IPS-18a (cell line): ENCODE measurements around the gene NR3C2.

ENCODE experiments used
- H3K27ac ChIP-seq: one replicate; pipeline ENCODE4 v1.5.1; 2013; ENCODE audit warnings: low read length
- H3K27me3 ChIP-seq: one replicate; pipeline ENCODE4 v1.6.1; 2013; ENCODE audit warnings: mild to moderate bottlenecking, low read length; ENCODE audit not compliant: control insufficient read depth, insufficient read depth
- H3K36me3 ChIP-seq: one replicate; pipeline ENCODE4 v1.6.1; 2013; ENCODE audit warnings: low read depth, low read length; ENCODE audit not compliant: control insufficient read depth
- H3K4me1 ChIP-seq: one replicate; pipeline ENCODE4 v1.6.1; 2013; ENCODE audit warnings: low read depth, low read length; ENCODE audit not compliant: control insufficient read depth
- H3K4me3 ChIP-seq: one replicate; pipeline ENCODE4 v1.5.1; 2013; ENCODE audit warnings: low read length
- H3K9ac ChIP-seq: one replicate; pipeline ENCODE4 v1.6.1; 2013; ENCODE audit warnings: mild to moderate bottlenecking, low read length, moderate library complexity
- H3K9me3 ChIP-seq: one replicate; pipeline ENCODE4 v1.6.1; 2013; ENCODE audit warnings: low read depth, low read length; ENCODE audit not compliant: control insufficient read depth

Gene NR3C2

DNA sequence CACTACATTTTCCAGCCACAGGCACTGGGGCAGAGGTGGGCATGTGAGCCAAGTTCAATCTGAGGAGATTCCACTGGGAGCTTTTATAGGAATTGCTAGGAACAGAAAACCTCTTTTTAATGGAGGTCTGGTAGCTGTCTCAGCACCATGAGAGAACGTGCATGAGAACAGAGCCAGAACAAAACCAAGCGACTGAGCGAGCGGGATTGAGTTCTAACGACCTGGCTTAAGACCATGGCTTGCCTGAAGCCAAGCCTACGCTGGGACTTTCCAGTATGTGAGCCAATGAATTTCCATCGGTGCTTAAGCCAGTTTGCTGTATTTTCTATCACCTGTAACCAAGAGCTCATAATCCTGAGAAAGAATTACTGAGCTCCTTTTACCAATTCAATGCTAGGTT lies 183.7 kb downstream of the NR3C2 start:
- no peaks in the 10 kb centered on the region for H3K27me3 ChIP-seq
- no peak overlapping the region for H3K4me3 ChIP-seq
- no peaks in the 10 kb centered on the region for H3K4me1 ChIP-seq
- H3K9ac ChIP-seq, result no peak overlapping the region
- H3K9me3 ChIP-seq, result no peaks in the 10 kb centered on the region
- H3K36me3 ChIP-seq, result no peaks in the 10 kb centered on the region
- no peak overlapping the region for H3K27ac ChIP-seq

GRCh38 chr4:148255344-148255720 lies 186.9 kb downstream of the NR3C2 start:
- Histone ChIP-seq H3K36me3 (no peaks in the 10 kb centered on the region), H3K9me3 (no peaks in the 10 kb centered on the region), H3K4me3 (no peak overlapping the region), H3K27ac (no peak overlapping the region), H3K9ac (no peak overlapping the region), H3K4me1 (no peaks in the 10 kb centered on the region), H3K27me3 (no peaks in the 10 kb centered on the region)

DNA sequence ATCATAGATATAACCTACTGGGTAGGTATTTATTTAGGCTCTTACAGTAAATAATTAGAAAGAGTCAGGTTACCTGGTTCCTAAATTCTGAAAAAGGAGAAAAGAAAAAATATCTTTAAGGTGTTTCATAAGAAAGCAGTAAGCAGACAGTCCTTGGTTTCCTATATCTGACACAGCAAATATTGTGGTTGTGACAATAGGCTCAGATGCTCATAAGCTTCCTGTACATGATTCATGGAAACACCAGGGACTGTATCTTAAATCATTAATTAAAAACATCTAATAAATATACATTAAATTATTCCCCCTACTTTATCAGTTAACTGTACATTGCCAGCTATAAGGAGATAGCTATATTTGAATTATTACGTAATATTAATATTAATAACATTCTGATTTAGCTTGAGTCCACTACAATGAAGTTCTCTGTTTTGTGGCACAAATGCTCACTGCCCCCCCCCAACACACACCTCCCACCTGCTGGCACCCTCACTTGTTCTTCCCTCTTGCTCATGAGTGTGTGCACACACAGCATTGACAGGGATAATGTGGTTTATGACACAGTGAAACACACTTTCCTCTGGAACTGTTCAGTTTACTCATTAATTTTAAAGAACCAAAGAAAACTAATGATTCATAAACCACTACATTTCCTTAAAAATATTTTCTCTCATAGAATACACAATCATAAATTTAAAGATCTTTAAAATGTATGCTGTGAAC lies 187.4 kb downstream of the NR3C2 start:
- Histone ChIP-seq H3K4me1 (no peaks in the 10 kb centered on the region), H3K27me3 (no peaks in the 10 kb centered on the region), H3K36me3 (no peaks in the 10 kb centered on the region), H3K9me3 (no peaks in the 10 kb centered on the region), H3K4me3 (no peak overlapping the region), H3K27ac (no peak overlapping the region), H3K9ac (no peak overlapping the region)

GRCh38 chr4:148253768-148254167 lies 188.4 kb downstream of the NR3C2 start:
- Histone ChIP-seq H3K9ac (no peak overlapping the region), H3K4me3 (no peak overlapping the region), H3K27me3 (no peaks in the 10 kb centered on the region), H3K9me3 (no peaks in the 10 kb centered on the region), H3K27ac (no peak overlapping the region), H3K36me3 (no peaks in the 10 kb centered on the region), H3K4me1 (peaks cover 3% of the 10 kb centered on the region)

GRCh38 chr4:148248824-148249223 lies 193.4 kb downstream of the NR3C2 start:
- Histone ChIP-seq H3K9ac (no peak overlapping the region), H3K27me3 (no peaks in the 10 kb centered on the region), H3K36me3 (no peaks in the 10 kb centered on the region), H3K4me1 (peaks cover 3% of the 10 kb centered on the region), H3K9me3 (no peaks in the 10 kb centered on the region), H3K27ac (no peak overlapping the region), H3K4me3 (no peak overlapping the region)

- no peaks in the 10 kb centered on the region for H3K27me3 ChIP-seq
- H3K9me3 ChIP-seq, result no peaks in the 10 kb centered on the region
- H3K4me1 ChIP-seq, result peaks cover 3% of the 10 kb centered on the region
- no peaks in the 10 kb centered on the region for H3K36me3 ChIP-seq
- no peak overlapping the region for H3K27ac ChIP-seq
- no peak overlapping the region for H3K4me3 ChIP-seq
- no peak overlapping the region for H3K9ac ChIP-seq
Observed at GRCh38 chr4:148245015-148245414, 197.2 kb downstream of the NR3C2 start.

DNA sequence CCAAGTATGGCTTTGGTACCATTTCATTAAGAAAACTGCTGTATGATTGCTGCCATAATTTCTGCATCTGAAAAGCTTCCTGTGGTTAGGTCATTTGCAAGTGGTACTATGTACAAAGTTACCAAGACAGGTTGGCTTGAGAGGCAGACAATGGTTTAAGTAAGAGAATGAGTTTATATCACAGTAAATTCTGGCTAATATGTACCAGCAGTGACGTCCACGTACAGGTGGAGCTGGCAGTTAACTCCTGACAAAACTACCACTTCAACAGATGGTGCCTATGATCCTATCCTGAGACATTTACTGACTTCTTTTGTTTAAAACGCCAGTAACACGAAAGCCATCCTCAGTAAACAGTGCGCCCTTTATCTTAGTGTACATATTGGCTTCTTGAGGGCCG lies 198.4 kb downstream of the NR3C2 start:
- no peaks in the 10 kb centered on the region for H3K4me1 ChIP-seq

DNA sequence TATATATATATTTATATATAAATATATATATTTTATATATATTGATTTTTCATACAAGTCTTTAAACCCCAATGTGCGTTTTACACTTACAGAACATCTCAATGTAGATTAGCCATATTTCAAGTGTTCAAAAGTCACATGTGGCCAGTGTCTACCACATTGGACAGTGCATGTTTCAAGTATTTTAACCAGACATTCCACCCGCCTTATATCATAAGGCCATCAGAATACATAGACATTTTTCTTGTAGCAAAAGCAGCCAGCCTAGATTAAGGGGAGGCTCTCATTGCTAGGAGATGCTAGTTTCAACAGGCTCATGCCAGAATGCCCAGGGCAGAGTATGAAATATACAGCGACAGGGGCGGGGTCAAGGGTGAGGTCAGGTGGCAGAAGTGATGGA lies 202.0 kb downstream of the NR3C2 start:
- Histone ChIP-seq H3K27me3 (no peaks in the 10 kb centered on the region), H3K4me3 (no peak overlapping the region), H3K9me3 (no peaks in the 10 kb centered on the region), H3K4me1 (no peaks in the 10 kb centered on the region), H3K36me3 (no peaks in the 10 kb centered on the region), H3K9ac (no peak overlapping the region), H3K27ac (no peak overlapping the region)

More for the DNA sequence above, 198.4 kb downstream of the NR3C2 start:
- H3K9me3 ChIP-seq, result no peaks in the 10 kb centered on the region
- no peak overlapping the region for H3K27ac ChIP-seq
- H3K4me3 ChIP-seq, result no peak overlapping the region
- no peak overlapping the region for H3K9ac ChIP-seq
- no peaks in the 10 kb centered on the region for H3K27me3 ChIP-seq
- H3K36me3 ChIP-seq, result no peaks in the 10 kb centered on the region

- Histone ChIP-seq H3K4me1 (no peaks in the 10 kb centered on the region), H3K9me3 (no peaks in the 10 kb centered on the region), H3K4me3 (no peak overlapping the region), H3K36me3 (no peaks in the 10 kb centered on the region), H3K27me3 (no peaks in the 10 kb centered on the region), H3K27ac (no peak overlapping the region), H3K9ac (no peak overlapping the region)
Observed at GRCh38 chr4:148239494-148239985, 202.7 kb downstream of the NR3C2 start.

DNA sequence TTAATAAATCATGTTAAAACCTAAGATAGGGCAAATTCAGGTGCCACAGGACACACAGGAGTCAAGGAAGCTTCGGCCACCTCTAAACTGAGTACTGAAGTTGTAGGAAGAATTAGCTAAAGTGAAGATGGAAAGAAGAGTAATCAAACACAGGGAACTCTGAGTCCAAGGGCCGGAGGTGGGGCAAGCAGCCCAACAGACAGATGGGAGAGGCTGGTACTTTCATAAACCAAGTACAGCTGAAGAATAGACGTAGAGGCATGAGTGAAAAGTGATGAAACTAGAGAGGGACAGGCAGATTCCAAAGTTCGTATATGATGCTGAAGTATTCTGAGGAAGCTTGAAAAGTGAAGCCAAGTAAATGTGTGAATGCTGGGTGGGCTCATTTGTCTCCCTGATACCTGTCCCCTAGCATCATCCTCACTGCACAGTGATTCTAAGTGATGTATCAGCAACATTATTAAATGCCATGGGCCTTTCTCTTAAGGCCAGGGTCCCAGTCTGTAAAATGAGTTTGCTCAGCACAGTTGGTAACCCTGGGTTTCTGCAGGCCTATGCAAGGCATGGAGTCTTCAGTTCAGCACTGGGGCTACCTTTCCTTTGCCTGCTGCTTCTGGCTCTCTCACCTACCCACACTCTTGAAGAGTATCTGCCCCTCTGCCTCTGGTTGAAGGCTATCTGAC lies 203.3 kb downstream of the NR3C2 start:
- no peaks in the 10 kb centered on the region for H3K36me3 ChIP-seq
- H3K27me3 ChIP-seq, result no peaks in the 10 kb centered on the region
- H3K9ac ChIP-seq, result no peak overlapping the region
- H3K4me3 ChIP-seq, result no peak overlapping the region
- no peak overlapping the region for H3K27ac ChIP-seq
- H3K4me1 ChIP-seq, result no peaks in the 10 kb centered on the region
- no peaks in the 10 kb centered on the region for H3K9me3 ChIP-seq

DNA sequence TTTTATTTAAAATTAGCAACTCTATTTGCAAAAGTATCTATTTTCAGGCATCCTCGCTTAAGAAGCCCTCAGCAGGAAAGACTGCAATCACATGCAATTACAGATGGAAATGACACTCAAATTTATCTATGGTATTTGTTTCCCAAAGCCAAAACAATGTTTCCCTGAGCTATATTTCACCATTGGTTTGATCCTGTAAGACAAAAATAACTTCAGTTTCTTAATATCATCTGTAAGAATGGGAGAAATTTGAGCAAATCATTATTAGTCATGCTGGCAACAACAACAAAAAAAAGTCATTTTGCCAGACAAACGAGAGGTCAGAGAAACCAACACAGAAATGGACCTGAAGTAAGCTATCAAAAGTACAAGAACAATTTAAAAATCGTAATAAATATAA lies 204.1 kb downstream of the NR3C2 start:
- Histone ChIP-seq H3K4me3 (no peak overlapping the region), H3K27ac (no peak overlapping the region), H3K4me1 (no peaks in the 10 kb centered on the region), H3K9ac (no peak overlapping the region), H3K9me3 (no peaks in the 10 kb centered on the region), H3K36me3 (no peaks in the 10 kb centered on the region), H3K27me3 (no peaks in the 10 kb centered on the region)

- H3K4me1 ChIP-seq, result no peaks in the 10 kb centered on the region
- H3K27ac ChIP-seq, result no peak overlapping the region
- no peaks in the 10 kb centered on the region for H3K36me3 ChIP-seq
- H3K9me3 ChIP-seq, result no peaks in the 10 kb centered on the region
- no peak overlapping the region for H3K4me3 ChIP-seq
- no peaks in the 10 kb centered on the region for H3K27me3 ChIP-seq
- no peak overlapping the region for H3K9ac ChIP-seq
Observed at GRCh38 chr4:148235809-148236208, 206.4 kb downstream of the NR3C2 start.
